K562 (cell line): ENCODE results near the gene PCDHA10. TPM values are rescaled to one million over a fixed set of nuclear protein-coding genes. Genes with fewer than 3 reads are reported as not detected.

ENCODE experiments used
- ATAC-seq: fragments of 200-7000 bp; cut with Tn5 transposase; 3 replicates; pipeline ENCODE4 v1.9.1; 2020; ENCODE audit warnings: moderate library complexity
- BruUV-seq: library from RNA; stranded (reverse); fragments of 400-500 nt; replicated peaks from 2 replicates; lab custom pipeline; 2021; lab: Mats Ljungman, UMichigan
- CTCF ChIA-PET: fragments of 300-600 bp; formaldehyde crosslinking; extraction: SDS; loops from one replicate; lab custom pipeline; 2021; ENCODE audit warnings: low intra/inter-chr PET ratio; lab: Yijun Ruan, JAX
- POLR2A ChIA-PET: fragments of 300-600, 350-650 bp; sonication (Branson Sonifier 250); formaldehyde crosslinking; extraction: SDS; loops from one replicate; lab custom pipeline; 2021; ENCODE audit warnings: antibody characterized with exemption, inconsistent platforms; lab: Yijun Ruan, JAX
- DNase-seq, 4 experiments: peaks; one replicate each; pipeline versions ENCODE4 v3.0.0 to v3.0.0-alpha.2; 2011 to 2018; ENCODE audit warnings: low spot score in 3 of 4, mixed read lengths in 3 of 4; ENCODE audit errors: extremely low read depth in 1 of 4
- FAIRE-seq: peaks from 2 replicates; lab custom pipeline; 2011; peaks lifted over from hg19 to GRCh38; lab: Jason Lieb, UNC
- H2AFZ ChIP-seq: 2 replicates; pipeline ENCODE4 v1.6.0; 2011; ENCODE audit warnings: low read depth, low read length, control low read depth, inconsistent platforms
- H3K27ac ChIP-seq: fragments of 200-600 bp; 3 replicates; pipeline ENCODE4 v1.8.0; 2011; ENCODE audit warnings: low read depth, mild to moderate bottlenecking, control low read depth, inconsistent platforms, low read length, moderate library complexity, mixed read lengths; ENCODE audit errors: extremely low read depth
- H3K27me3 ChIP-seq, 2 experiments: fragments of 300-600 bp in 1 of 2; 2 replicates in 1 of 2; 3 replicates in 1 of 2; pipeline versions ENCODE4 v1.6.0 to v1.8.0; 2011; ENCODE audit warnings: inconsistent platforms in 2 of 2, low read length in 2 of 2, mild to moderate bottlenecking in 1 of 2, mixed read lengths in 1 of 2, moderate library complexity in 1 of 2; ENCODE audit not compliant: control insufficient read depth in 2 of 2, insufficient read depth in 2 of 2
- H3K36me3 ChIP-seq: fragments of 300-600 bp; 3 replicates; pipeline ENCODE4 v1.8.0; 2011; ENCODE audit warnings: mild to moderate bottlenecking, low read length, inconsistent platforms; ENCODE audit not compliant: control insufficient read depth, insufficient read depth
- H3K4me1 ChIP-seq, 2 experiments: fragments of 200-600 bp in 1 of 2; replicated peaks in 1 of 2; 2 replicates in 1 of 2; 3 replicates in 1 of 2; pipeline versions ENCODE4 v1.5.1 to v1.8.0; 2011; ENCODE audit warnings: inconsistent platforms in 2 of 2, low read length in 2 of 2, mild to moderate bottlenecking in 1 of 2, mixed read lengths in 1 of 2, moderate library complexity in 1 of 2; ENCODE audit not compliant: control insufficient read depth in 2 of 2, insufficient read depth in 2 of 2
- H3K4me2 ChIP-seq: 2 replicates; pipeline ENCODE4 v1.6.1; 2011; ENCODE audit warnings: low read length, control low read depth, inconsistent platforms, mixed read lengths; ENCODE audit not compliant: insufficient read depth
- H3K4me3 ChIP-seq: fragments of 200-600 bp; sonication (generic), shearing (Covaris generic); 2 replicates; pipeline ENCODE4 v1.5.1; 2016; ENCODE audit warnings: control low read depth, inconsistent platforms
- H3K79me2 ChIP-seq: fragments of 200-600 bp; 3 replicates; pipeline ENCODE4 v1.8.0; 2011; ENCODE audit warnings: low read length, inconsistent platforms; ENCODE audit not compliant: control insufficient read depth, insufficient read depth
- H3K9ac ChIP-seq, 2 experiments: 2 replicates each; pipeline versions ENCODE4 v1.6.0 to v1.6.1; 2011; ENCODE audit warnings: low read depth in 2 of 2, low read length in 2 of 2, control low read depth in 1 of 2, inconsistent platforms in 1 of 2, mild to moderate bottlenecking in 1 of 2, mixed read lengths in 1 of 2; ENCODE audit not compliant: insufficient read depth in 1 of 2
- H3K9me1 ChIP-seq: one replicate; pipeline ENCODE4 v1.6.0; 2011; ENCODE audit warnings: inconsistent platforms, mild to moderate bottlenecking, low read length, moderate library complexity; ENCODE audit not compliant: control insufficient read depth, insufficient read depth
- H3K9me3 ChIP-seq: replicated peaks from 2 replicates; pipeline ENCODE4 v1.5.1; 2011; ENCODE audit warnings: low read depth, low read length, inconsistent platforms; ENCODE audit not compliant: control insufficient read depth, insufficient read depth
- H4K20me1 ChIP-seq: replicated peaks from 2 replicates; pipeline ENCODE4 v1.6.1; 2011; ENCODE audit warnings: low read length, inconsistent platforms, mixed read lengths; ENCODE audit not compliant: control insufficient read depth, insufficient read depth
- NFYB ChIP-seq: IDR thresholded peaks from 2 replicates; pipeline ENCODE4 v1.6.1; 2011; ENCODE audit warnings: mild to moderate bottlenecking, moderate library complexity; ENCODE audit not compliant: insufficient read length; ENCODE audit errors: extremely low read depth
- RAD21 ChIP-seq, 2 experiments: fragments of 250-450 bp in 1 of 2; fragments of 450-650 bp in 1 of 2; sonication (Bioruptor Pico) in 1 of 2; formaldehyde crosslinking in 1 of 2; IDR thresholded peaks in 1 of 2; conservative IDR thresholded peaks in 1 of 2; 2 replicates each; pipeline versions ENCODE4 v1.4.0 to v1.8.0; 2020 to 2022; ENCODE audit warnings: mild to moderate bottlenecking in 2 of 2, moderate library complexity in 1 of 2
- SREBF1 ChIP-seq: fragments of 150-350 bp; IDR thresholded peaks from 2 replicates; pipeline ENCODE4 v1.6.1; 2014; ENCODE audit warnings: antibody characterized with exemption, low read depth, low read length, borderline replicate concordance
- whole genome bisulfite sequencing: fragments of 100-300 bp; shearing (Covaris generic); methylation state at CpG from one replicate; pipeline ENCODE4 v1.1.6; 2016; ENCODE audit warnings: low coverage, mixed read lengths; ENCODE audit not compliant: insufficient coverage; ENCODE audit errors: missing lambda C conversion rate; 5-methylcytosine and 5-hydroxymethylcytosine counted together
- in situ Hi-C: fragments of 300-500 bp; cut with MboI; formaldehyde crosslinking; loops from 4 replicates; pipeline ENCODE4 v1.15.0; 2018; ENCODE audit warnings: inconsistent platforms, mixed read lengths
- intact Hi-C: fragments of 100-400 bp; cut with micrococcal nuclease; formaldehyde crosslinking; loops from 2 replicates; pipeline ENCODE4 v1.14.2; 2022
- polyA plus RNA-seq, 8 experiments: library from polyadenylated mRNA; depleted of rRNA in 4 of 8; stranded (reverse) in 5 of 8; unstranded in 3 of 8; fragments of >200 nt; fragmentation: Nextera tagmentation in 2 of 8; fragmentation: Illumina TruSeq in 1 of 8; extraction: Ambion mirVana in 2 of 8; extraction: Trizol in 1 of 8; gene quantifications; 2 replicates each; pipeline versions ENCODE4 v1.2.1 to v1.2.3, GENCODE V29; 2011 to 2014; ENCODE audit warnings: inconsistent platforms in 1 of 8, missing spikeins in 1 of 8
- total RNA-seq, 7 experiments: library from RNA; depleted of rRNA in 6 of 7; stranded (reverse); fragments of >200 nt in 6 of 7; fragmentation: Illumina TruSeq in 2 of 7; extraction: Trizol in 2 of 7; gene quantifications; 2 replicates each; pipeline versions ENCODE4 v1.2.1 to v1.2.3, GENCODE V29; 2011 to 2021; ENCODE audit warnings: low replicate concordance in 1 of 7
- TF ChIP-seq, protein P1 (sequence below), 2 experiments: fragments of 450-650 bp; formaldehyde crosslinking in 1 of 2; IDR thresholded peaks; 2 replicates each; pipeline versions ENCODE4 v1.4.0 to v1.6.1; 2014 to 2020; ENCODE audit warnings: mild to moderate bottlenecking in 2 of 2, borderline replicate concordance in 1 of 2, low read depth in 1 of 2
- TF ChIP-seq, protein P2 (sequence below), 2 experiments: fragments of 250-450 bp in 1 of 2; fragments of 450-650 bp in 1 of 2; sonication (Bioruptor Pico) in 1 of 2; IDR thresholded peaks; 2 replicates each; pipeline versions ENCODE4 v1.6.1 to v1.8.0; 2016 to 2021; ENCODE audit warnings: mild to moderate bottlenecking in 2 of 2, moderate library complexity in 2 of 2, missing compliant biosample characterization in 1 of 2, missing genetic modification characterization in 1 of 2
- TF ChIP-seq, protein P3 (sequence below), 3 experiments: IDR thresholded peaks in 2 of 3; conservative IDR thresholded peaks in 1 of 3; 2 replicates each; pipeline ENCODE4 v1.5.1; 2011 to 2012; ENCODE audit warnings: low read length in 3 of 3, mild to moderate bottlenecking in 3 of 3, control low read depth in 2 of 3, improper control_type of control experiment in 1 of 3, inconsistent platforms in 1 of 3, low read depth in 1 of 3, mixed read lengths in 1 of 3, moderate library complexity in 1 of 3; ENCODE audit not compliant: insufficient read depth in 2 of 3

The PCDHA10 gene
- total and polyA plus RNA-seq, 9 of the 15 experiments (the other 6 are each of a cell fraction or from before 2014, with no cell fraction given) = not detected

DNA sequence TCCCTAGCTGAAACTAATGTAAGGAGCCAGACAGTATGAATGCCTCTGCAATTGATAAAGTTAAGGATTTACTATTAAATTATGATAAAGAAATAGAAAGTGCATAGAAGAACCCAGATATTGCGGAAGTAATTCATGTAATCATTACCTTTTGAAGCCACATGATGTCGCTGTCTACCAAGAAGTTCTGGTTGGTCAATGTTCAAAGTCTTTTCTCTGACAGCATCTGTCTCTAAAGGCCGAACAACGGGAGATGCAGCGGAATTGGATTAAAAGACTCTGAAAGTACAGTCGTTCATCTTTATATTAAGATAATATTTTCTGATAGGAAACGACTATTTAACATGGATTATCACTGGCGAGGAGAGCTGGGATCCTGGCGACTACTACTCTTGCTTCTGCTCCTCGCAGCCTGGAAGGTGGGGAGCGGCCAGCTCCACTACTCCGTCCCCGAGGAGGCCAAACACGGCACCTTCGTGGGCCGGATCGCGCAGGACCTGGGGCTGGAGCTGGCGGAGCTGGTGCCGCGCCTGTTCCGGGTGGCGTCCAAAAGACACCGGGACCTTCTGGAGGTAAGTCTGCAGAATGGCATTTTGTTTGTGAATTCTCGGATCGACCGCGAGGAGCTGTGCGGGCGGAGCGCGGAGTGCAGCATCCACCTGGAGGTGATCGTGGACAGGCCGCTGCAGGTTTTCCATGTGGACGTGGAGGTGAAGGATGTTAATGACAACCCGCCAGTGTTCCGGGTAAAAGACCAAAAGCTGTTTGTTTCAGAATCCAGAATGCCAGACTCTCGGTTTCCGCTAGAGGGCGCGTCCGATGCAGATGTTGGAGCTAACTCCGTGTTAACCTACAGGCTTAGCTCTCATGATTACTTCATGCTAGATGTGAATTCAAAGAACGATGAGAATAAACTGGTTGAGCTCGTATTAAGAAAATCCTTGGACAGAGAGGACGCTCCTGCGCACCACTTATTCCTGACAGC is 14.4 kb upstream of the PCDHA10 start, which contains the start of gene PCDHA8:
TSS of gene PCDHA8 (plus strand) at position 210 of the 985 bp plus-strand sequence. CDS start at position 345, 135 bp downstream.
- no peaks in the 10 kb centered on the region for H3K79me2 ChIP-seq
- 11% methylated on average over 34 of the region's 47 CpGs for WGBS
- H3K4me1 ChIP-seq = peaks cover 0 to 3% of the 10 kb centered on the region in 2 experiments; a peak in 1 of 5 replicates
- no peak within 1 kb of the TSS for H3K4me2 ChIP-seq
- ChIA-PET POLR2A (no interaction called here), CTCF (interaction anchor here (0.7 kb wide), 1 partner anchor 200 kb away, joined by 3 read pairs; no protein-coding TSS in a partner anchor)
- H3K4me3 ChIP-seq = no peak within 1 kb of the TSS
- BruUV-seq = no TSS peak
- no peaks in the 10 kb centered on the region for H3K9me1 ChIP-seq
- H3K9ac ChIP-seq = no peak within 1 kb of the TSS
- TF ChIP-seq, protein P1, sequence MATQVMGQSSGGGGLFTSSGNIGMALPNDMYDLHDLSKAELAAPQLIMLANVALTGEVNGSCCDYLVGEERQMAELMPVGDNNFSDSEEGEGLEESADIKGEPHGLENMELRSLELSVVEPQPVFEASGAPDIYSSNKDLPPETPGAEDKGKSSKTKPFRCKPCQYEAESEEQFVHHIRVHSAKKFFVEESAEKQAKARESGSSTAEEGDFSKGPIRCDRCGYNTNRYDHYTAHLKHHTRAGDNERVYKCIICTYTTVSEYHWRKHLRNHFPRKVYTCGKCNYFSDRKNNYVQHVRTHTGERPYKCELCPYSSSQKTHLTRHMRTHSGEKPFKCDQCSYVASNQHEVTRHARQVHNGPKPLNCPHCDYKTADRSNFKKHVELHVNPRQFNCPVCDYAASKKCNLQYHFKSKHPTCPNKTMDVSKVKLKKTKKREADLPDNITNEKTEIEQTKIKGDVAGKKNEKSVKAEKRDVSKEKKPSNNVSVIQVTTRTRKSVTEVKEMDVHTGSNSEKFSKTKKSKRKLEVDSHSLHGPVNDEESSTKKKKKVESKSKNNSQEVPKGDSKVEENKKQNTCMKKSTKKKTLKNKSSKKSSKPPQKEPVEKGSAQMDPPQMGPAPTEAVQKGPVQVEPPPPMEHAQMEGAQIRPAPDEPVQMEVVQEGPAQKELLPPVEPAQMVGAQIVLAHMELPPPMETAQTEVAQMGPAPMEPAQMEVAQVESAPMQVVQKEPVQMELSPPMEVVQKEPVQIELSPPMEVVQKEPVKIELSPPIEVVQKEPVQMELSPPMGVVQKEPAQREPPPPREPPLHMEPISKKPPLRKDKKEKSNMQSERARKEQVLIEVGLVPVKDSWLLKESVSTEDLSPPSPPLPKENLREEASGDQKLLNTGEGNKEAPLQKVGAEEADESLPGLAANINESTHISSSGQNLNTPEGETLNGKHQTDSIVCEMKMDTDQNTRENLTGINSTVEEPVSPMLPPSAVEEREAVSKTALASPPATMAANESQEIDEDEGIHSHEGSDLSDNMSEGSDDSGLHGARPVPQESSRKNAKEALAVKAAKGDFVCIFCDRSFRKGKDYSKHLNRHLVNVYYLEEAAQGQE (IDR thresholded peaks at IDR 0.05; ENCODE audit: borderline replicate concordance) = peak; percentile 24; the same call in 1 of the 2 replicates
- TF ChIP-seq, protein P1 (CRISPR knock-in tag; IDR thresholded peaks at IDR 0.05; ENCODE audit: low read depth) = no peak
- TF ChIP-seq RAD21 (CRISPR knock-in tag; conservative IDR thresholded peaks at IDR 0.05 in 1 of 2, IDR thresholded peaks at IDR 0.05 in 1 of 2) (peak in 1 of 2 experiments; percentile 41; a peak in 2 of 4 replicates), SREBF1 (no peak), NFYB (peak; percentile 12)
- TF ChIP-seq, protein P2, sequence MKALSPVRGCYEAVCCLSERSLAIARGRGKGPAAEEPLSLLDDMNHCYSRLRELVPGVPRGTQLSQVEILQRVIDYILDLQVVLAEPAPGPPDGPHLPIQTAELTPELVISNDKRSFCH (CRISPR knock-in tag; IDR thresholded peaks at IDR 0.05) = no peak
- TF ChIP-seq, protein P2 (tag; IDR thresholded peaks at IDR 0.05) = no peak
- TF ChIP-seq, protein P3, sequence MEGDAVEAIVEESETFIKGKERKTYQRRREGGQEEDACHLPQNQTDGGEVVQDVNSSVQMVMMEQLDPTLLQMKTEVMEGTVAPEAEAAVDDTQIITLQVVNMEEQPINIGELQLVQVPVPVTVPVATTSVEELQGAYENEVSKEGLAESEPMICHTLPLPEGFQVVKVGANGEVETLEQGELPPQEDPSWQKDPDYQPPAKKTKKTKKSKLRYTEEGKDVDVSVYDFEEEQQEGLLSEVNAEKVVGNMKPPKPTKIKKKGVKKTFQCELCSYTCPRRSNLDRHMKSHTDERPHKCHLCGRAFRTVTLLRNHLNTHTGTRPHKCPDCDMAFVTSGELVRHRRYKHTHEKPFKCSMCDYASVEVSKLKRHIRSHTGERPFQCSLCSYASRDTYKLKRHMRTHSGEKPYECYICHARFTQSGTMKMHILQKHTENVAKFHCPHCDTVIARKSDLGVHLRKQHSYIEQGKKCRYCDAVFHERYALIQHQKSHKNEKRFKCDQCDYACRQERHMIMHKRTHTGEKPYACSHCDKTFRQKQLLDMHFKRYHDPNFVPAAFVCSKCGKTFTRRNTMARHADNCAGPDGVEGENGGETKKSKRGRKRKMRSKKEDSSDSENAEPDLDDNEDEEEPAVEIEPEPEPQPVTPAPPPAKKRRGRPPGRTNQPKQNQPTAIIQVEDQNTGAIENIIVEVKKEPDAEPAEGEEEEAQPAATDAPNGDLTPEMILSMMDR (IDR thresholded peaks at IDR 0.05 in 2 of 3, conservative IDR thresholded peaks at IDR 0.05 in 1 of 3; ENCODE audit: insufficient read depth in 2 of 3, low read depth in 1 of 3, low read length in 3 of 3) = peak; percentile 39 to 58 (median 43); a peak in 5 of 6 replicates
- intact Hi-C loops (no loop called here), in situ Hi-C loops (no loop called here)
- no peaks in the 10 kb centered on the region for H4K20me1 ChIP-seq
- ATAC-seq = peak; percentile 69
- H2AFZ ChIP-seq = no peak within 1 kb of the TSS
- no peaks in the 10 kb centered on the region for H3K36me3 ChIP-seq
- H3K9me3 ChIP-seq = no peaks in the 10 kb centered on the region
- peak; percentile 9 to 40 (median 11) for DNase-seq
- H3K27ac ChIP-seq = no peak within 1 kb of the TSS
- H3K27me3 ChIP-seq = no peaks in the 10 kb centered on the region
- FAIRE-seq = peak; percentile 52
